ENCODE results near the gene PPM1F.
"Not testable (repeated sequence)": the region's sequence is repeated elsewhere in the genome, so short reads cannot be mapped to it uniquely, and the experiment has no call there.

Gene PPM1F

GRCh38 chr22:21944871-21945270, 7.8 kb downstream of the PPM1F start:
- Mint-ChIP-seq H3K27ac (peak overlapping the region; percentile 23), H3K36me3 (ENCODE audit: low read depth) (peaks cover 35% of the 10 kb centered on the region), H3K27me3 (no peaks in the 10 kb centered on the region), H3K4me1 (ENCODE audit: low read depth) (peaks cover 34% of the 10 kb centered on the region), H3K4me3 (no peak overlapping the region), H3K9me3 (no peaks in the 10 kb centered on the region)
- no peak for DNase-seq

DNA sequence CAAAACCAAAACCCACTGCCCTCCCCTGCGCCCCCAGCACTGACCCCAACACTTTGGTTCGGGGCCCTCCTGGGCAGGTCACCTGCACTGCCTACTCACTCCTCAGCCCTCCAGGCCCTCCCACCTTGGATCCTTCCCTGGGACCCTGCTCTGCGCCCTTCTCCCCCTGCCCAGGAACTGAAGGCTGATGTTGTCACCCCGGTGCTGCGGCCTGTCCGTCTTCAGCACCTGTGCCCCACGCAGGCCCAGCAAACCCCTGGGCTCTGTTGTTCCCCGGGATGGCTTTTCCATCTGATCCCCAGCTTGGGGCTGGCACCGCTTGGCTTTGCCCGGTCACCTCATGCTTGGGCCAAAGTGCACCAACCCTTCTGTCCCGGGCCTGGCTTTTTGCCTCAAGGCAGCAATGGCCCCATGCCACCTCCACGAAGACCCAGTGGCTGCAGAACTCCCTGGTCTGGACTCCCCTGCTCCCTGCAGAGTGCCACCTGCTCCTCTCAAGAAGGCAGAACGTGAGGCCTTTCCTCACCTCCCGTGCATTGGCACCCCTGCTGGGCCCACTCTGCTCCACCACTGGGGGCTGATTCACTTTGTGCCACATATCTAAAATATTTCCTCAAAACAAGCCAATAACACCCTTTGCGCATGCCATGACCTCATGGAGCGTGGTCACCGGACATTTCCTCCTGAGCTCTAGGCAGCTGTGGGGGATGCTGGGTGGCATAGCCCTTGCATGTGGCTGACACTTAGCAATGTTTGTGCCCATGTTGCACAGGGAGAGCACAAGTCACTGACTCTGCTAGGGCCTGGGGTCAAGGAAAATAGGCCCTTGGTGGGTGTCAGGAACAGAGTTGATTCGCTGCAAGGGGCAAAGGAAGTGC, 8.8 kb downstream of the PPM1F start:
- Mint-ChIP-seq H3K4me3 (no peak overlapping the region), H3K27ac (peak overlapping the region; percentile 88)

GRCh38 chr22:21942407-21943343, 10.0 kb downstream of the PPM1F start:
- Mint-ChIP-seq H3K4me3 (no peak overlapping the region), H3K27me3 (no peaks in the 10 kb centered on the region), H3K4me1 (ENCODE audit: low read depth) (peaks cover 42% of the 10 kb centered on the region), H3K36me3 (ENCODE audit: low read depth) (peaks cover 46% of the 10 kb centered on the region), H3K9me3 (no peaks in the 10 kb centered on the region), H3K27ac (peak overlapping the region; percentile 88)
- peak; percentile 46 for DNase-seq

More for the DNA sequence above, 8.8 kb downstream of the PPM1F start:
- no peaks in the 10 kb centered on the region for H3K27me3 Mint-ChIP-seq
- peaks cover 44% of the 10 kb centered on the region for H3K36me3 Mint-ChIP-seq (ENCODE audit: low read depth)
- H3K4me1 Mint-ChIP-seq (ENCODE audit: low read depth), result peaks cover 38% of the 10 kb centered on the region
- H3K9me3 Mint-ChIP-seq, result no peaks in the 10 kb centered on the region
- DNase-seq, result no peak

- no peaks in the 10 kb centered on the region for H3K27me3 Mint-ChIP-seq
- H3K9me3 Mint-ChIP-seq, result no peaks in the 10 kb centered on the region
- peaks cover 46% of the 10 kb centered on the region for H3K36me3 Mint-ChIP-seq (ENCODE audit: low read depth)
- no peak for DNase-seq
- H3K4me3 Mint-ChIP-seq, result no peak overlapping the region
- H3K4me1 Mint-ChIP-seq (ENCODE audit: low read depth), result peaks cover 47% of the 10 kb centered on the region
- H3K27ac Mint-ChIP-seq, result peak overlapping the region; percentile 88
Measured at GRCh38 chr22:21941921-21942320, 10.7 kb downstream of the PPM1F start.

GRCh38 chr22:21940521-21940920, 12.1 kb downstream of the PPM1F start:
- H3K9me3 Mint-ChIP-seq, result no peaks in the 10 kb centered on the region
- H3K36me3 Mint-ChIP-seq (ENCODE audit: low read depth), result peaks cover 48% of the 10 kb centered on the region
- H3K4me1 Mint-ChIP-seq (ENCODE audit: low read depth), result peaks cover 48% of the 10 kb centered on the region
- no peaks in the 10 kb centered on the region for H3K27me3 Mint-ChIP-seq
- H3K27ac Mint-ChIP-seq, result peak overlapping the region; percentile 42
- no peak for DNase-seq
- no peak overlapping the region for H3K4me3 Mint-ChIP-seq

DNA sequence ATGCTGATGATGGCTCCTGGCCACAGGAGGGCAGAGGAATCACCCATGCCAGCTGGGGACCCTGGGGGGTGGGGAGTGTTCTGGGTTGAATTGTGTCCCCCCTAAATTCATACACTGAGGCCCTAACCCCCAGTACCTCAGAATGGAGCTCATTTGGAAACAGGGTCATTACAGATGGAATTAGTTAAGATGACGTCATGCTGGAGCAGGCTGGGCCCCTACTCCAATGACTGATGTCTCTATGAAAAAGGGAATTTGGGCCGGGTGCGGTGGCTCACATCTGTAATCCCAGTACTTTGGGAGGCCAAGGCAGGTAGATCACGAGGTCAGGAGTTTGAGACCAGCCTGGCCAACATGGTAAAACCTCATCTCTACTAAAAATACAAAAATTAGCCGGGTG, 12.7 kb downstream of the PPM1F start:
- Mint-ChIP-seq H3K36me3 (ENCODE audit: low read depth) (peaks cover 46% of the 10 kb centered on the region), H3K27ac (peak overlapping the region; percentile 52), H3K4me1 (ENCODE audit: low read depth) (peaks cover 48% of the 10 kb centered on the region)
- not testable (repeated sequence) for DNase-seq, H3K27me3 Mint-ChIP-seq, H3K9me3 Mint-ChIP-seq, H3K4me3 Mint-ChIP-seq

DNA sequence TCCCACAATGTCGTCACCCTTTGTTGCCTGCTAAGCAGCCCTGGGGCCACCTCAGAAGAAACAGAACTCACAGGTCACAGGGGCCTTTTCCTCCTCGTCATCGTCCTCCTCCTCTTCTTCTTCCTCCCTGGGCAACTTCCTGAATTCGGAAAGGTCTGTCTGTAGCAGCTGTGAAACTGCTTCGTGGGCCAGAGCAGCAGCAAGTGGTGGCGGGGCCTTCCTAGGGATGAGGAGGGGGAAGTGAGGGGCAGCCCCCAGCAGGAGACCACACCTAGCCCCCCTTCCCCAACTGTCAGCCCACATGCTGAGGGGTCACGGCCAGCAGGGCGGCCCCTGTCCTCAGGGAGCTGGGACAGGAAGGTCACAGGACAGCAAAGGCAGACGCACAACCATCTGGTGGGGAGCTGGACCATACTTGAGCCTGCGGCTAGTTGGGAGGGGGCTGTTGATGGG, 13.2 kb downstream of the PPM1F start:
- Mint-ChIP-seq H3K9me3 (no peaks in the 10 kb centered on the region), H3K27me3 (no peaks in the 10 kb centered on the region), H3K27ac (peak overlapping the region; percentile 90), H3K4me1 (ENCODE audit: low read depth) (peaks cover 48% of the 10 kb centered on the region), H3K4me3 (no peak overlapping the region), H3K36me3 (ENCODE audit: low read depth) (peaks cover 46% of the 10 kb centered on the region)
- no peak for DNase-seq

DNA sequence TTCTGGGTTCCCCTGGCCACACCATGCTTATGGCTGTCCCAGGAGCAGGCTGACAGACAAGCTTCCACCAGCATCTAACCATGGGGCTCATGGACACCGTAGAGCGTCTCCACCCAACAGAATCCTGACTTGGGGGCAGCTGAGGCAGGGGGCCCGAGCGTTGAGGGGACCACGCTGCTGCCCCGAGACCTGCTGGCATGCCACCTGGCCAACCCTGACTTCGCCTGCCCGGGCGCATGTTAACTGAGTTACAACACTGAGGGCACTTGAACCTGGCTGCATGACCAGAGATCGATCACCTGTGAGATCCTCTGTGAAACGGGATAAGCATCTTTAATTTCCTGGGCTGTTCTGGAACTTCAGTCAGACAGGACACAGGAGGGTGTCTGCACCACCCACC, 13.7 kb downstream of the PPM1F start:
- Mint-ChIP-seq H3K4me1 (ENCODE audit: low read depth) (peaks cover 47% of the 10 kb centered on the region), H3K27ac (peak overlapping the region; percentile 90), H3K4me3 (peak overlapping the region; percentile 77), H3K36me3 (ENCODE audit: low read depth) (peaks cover 43% of the 10 kb centered on the region), H3K9me3 (no peaks in the 10 kb centered on the region), H3K27me3 (no peaks in the 10 kb centered on the region)
- no peak for DNase-seq

DNA sequence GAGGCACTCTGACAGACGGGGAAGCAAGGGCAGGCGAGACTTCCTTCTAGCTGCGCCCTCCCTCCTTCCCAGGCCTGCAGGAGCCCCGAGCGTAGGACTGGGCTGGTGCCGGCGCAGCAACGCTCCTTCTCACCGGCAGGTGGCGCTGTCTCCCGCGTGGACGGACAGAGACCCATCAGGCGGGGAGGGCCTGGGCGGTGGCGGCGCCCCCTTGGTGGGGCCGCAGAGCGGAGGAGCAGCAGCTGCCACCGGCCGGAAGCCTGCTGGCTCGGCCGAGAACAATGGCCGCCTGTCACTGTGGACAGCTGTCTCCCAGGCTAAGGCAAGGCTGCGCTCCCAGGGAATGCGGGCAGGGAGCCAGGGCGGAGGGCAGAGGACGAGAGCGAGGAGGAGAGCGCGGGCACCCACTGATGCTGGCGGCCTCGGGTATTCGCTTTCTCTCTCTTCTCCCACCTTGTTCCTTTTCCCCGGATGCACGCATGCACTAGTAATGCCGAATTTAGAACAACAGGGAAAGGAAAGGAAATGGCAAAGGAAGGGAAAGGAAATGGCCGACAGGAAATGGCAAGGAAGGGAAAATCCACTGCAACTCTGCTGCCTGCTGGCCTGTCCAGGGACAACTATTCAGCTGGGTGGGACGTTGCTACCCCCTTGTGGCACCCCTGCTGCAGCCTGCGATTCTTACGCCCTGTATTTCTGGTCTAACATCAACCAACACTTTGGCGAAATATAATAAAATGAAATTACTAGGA, 14.4 kb downstream of the PPM1F start:
- Mint-ChIP-seq H3K4me1 (ENCODE audit: low read depth) (peaks cover 45% of the 10 kb centered on the region), H3K9me3 (no peaks in the 10 kb centered on the region), H3K36me3 (ENCODE audit: low read depth) (peaks cover 45% of the 10 kb centered on the region), H3K4me3 (peak overlapping the region; percentile 77), H3K27me3 (no peaks in the 10 kb centered on the region), H3K27ac (peak overlapping the region; percentile 90)
- DNase-seq, result peak; percentile 96

GRCh38 chr22:21937821-21938070, 14.9 kb downstream of the PPM1F start:
- Mint-ChIP-seq H3K4me3 (peak overlapping the region; percentile 77), H3K27me3 (no peaks in the 10 kb centered on the region), H3K9me3 (no peaks in the 10 kb centered on the region), H3K36me3 (ENCODE audit: low read depth) (peaks cover 46% of the 10 kb centered on the region), H3K4me1 (ENCODE audit: low read depth) (peaks cover 40% of the 10 kb centered on the region), H3K27ac (peak overlapping the region; percentile 90)
- DNase-seq, result no peak

DNA sequence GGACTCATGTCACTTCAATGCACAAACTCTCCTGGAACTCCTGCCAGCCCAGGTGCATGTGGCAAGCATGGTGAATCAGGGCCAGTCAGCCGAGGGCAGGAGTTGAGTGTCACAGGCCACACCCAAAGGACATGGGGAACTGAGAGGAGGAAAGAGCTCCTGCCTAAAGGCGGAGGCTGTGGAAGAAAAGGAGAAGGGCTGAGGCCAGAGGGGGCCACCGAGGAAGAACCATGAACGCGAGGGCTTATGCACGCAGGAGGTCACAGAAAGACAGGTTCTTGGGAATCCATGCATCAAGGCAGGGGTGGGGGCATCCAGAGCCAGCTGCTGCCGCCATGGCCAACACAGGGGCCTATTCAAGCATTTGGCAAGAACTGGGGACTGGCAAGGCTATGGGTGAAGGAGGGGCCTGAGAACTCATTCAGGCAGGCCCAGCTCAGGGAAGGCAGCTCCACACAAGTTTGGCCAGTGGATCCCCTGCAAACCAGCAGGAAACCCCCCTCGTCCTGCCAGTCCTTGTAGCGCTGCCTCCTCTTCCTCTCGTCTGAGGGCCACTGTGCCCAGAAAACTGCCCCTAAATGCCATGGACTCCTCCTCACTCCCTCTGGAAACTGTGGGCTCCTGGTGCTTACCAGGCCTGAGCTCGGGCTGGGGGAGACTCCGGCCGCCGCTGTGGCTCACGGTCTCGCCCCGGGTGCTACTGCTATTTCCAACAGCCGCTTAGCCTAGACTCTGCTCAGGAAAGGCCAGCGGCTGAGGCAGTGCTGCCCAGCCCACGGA, 15.4 kb downstream of the PPM1F start:
- DNase-seq, result no peak
- H3K4me3 Mint-ChIP-seq, result no peak overlapping the region
- peak overlapping the region; percentile 90 for H3K27ac Mint-ChIP-seq
- no peaks in the 10 kb centered on the region for H3K27me3 Mint-ChIP-seq
- peaks cover 52% of the 10 kb centered on the region for H3K36me3 Mint-ChIP-seq (ENCODE audit: low read depth)
- H3K4me1 Mint-ChIP-seq (ENCODE audit: low read depth), result peaks cover 35% of the 10 kb centered on the region
- H3K9me3 Mint-ChIP-seq, result no peaks in the 10 kb centered on the region

DNA sequence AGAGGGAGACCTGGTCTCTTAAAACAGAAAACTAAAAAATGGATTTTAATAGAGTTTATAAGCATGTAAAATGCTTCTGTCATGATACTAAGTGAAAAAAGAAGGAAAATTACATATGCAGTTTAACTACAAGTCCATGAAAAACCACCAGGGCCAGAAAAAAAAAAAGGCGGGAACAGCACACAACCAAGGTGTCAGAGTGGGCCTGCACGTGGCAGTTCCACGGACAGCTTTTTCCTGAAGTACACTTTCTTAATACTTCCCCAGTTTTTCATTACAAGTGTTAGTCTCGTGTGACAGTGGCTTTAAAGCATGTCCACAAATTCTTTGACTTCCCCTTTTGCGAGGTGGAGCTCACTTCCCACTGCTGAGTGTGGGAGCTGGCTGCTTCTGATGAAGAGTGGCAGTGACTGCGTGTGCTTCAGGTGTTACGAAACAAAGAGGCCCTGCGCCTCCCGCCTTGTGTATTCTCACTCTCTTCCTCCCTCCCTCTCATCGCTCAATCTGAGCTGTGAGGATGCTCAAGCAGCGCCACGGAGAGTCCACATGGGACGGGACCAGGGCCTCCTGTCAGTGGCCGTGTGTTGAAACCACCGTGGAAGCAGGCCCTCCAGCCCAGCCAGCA, 16.4 kb downstream of the PPM1F start:
- H3K9me3 Mint-ChIP-seq, result no peaks in the 10 kb centered on the region
- peaks cover 51% of the 10 kb centered on the region for H3K36me3 Mint-ChIP-seq (ENCODE audit: low read depth)
- no peaks in the 10 kb centered on the region for H3K27me3 Mint-ChIP-seq
- H3K4me3 Mint-ChIP-seq, result no peak overlapping the region
- peak overlapping the region; percentile 13 for H3K27ac Mint-ChIP-seq
- no peak for DNase-seq
- H3K4me1 Mint-ChIP-seq (ENCODE audit: low read depth), result peaks cover 26% of the 10 kb centered on the region

GRCh38 chr22:21933910-21934309, 18.7 kb downstream of the PPM1F start:
- Mint-ChIP-seq H3K4me3 (no peak overlapping the region), H3K27ac (no peak overlapping the region), H3K27me3 (no peaks in the 10 kb centered on the region), H3K9me3 (no peaks in the 10 kb centered on the region), H3K4me1 (ENCODE audit: low read depth) (peaks cover 16% of the 10 kb centered on the region), H3K36me3 (ENCODE audit: low read depth) (peaks cover 61% of the 10 kb centered on the region)
- no peak for DNase-seq
